HepG2 (cell line): ENCODE results near the gene SLCO4A1. TPM values are rescaled to one million over a fixed set of nuclear protein-coding genes. Genes with fewer than 3 reads are reported as not detected.

ENCODE experiments used
- ATM ChIP-seq: fragments of 450-650 bp; IDR thresholded peaks from 2 replicates; pipeline ENCODE4 v1.7.1; 2017; ENCODE audit warnings: mild to moderate bottlenecking, borderline replicate concordance
- GABPA ChIP-seq, 2 experiments: IDR thresholded peaks; 2 replicates each; pipeline ENCODE4 v1.6.1; 2011 to 2016; ENCODE audit warnings: low read depth in 2 of 2, low read length in 1 of 2, missing biosample characterization in 1 of 2, missing genetic modification characterization in 1 of 2
- MTA1 ChIP-seq: sonication (generic); formaldehyde crosslinking; IDR thresholded peaks from 2 replicates; pipeline ENCODE4 v1.4.0; 2020; ENCODE audit warnings: missing genetic modification reagents, mild to moderate bottlenecking, borderline replicate concordance
- SSRP1 ChIP-seq: IDR thresholded peaks from 2 replicates; pipeline ENCODE4 v1.6.1; 2016; ENCODE audit warnings: control low read depth
- STAG1 ChIP-seq: sonication (generic); formaldehyde crosslinking; IDR thresholded peaks from 2 replicates; pipeline ENCODE4 v1.4.0; 2020; ENCODE audit warnings: missing genetic modification reagents
- polyA plus RNA-seq, 8 experiments: library from polyadenylated mRNA; depleted of rRNA in 3 of 8; stranded (reverse) in 7 of 8; unstranded in 1 of 8; fragments of >200 nt; fragmentation: Illumina TruSeq in 4 of 8; extraction: Trizol in 4 of 8; gene quantifications; 2 replicates each; pipeline versions ENCODE4 v1.2.1 to v1.2.3, GENCODE V29; 2011 to 2016; ENCODE audit warnings: low read depth in 4 of 8, missing spikeins in 1 of 8, mixed read lengths in 1 of 8; ENCODE audit not compliant: insufficient read depth in 1 of 8
- total RNA-seq, 5 experiments: library from RNA; depleted of rRNA; stranded (reverse); fragments of >200 nt; fragmentation: Illumina TruSeq; extraction: Trizol; gene quantifications; 2 replicates each; pipeline ENCODE4 v1.2.3, GENCODE V29; 2016; ENCODE audit warnings: low read depth in 1 of 5
- TF ChIP-seq, protein P1 (sequence below): sonication (generic); formaldehyde crosslinking; IDR thresholded peaks from one replicate; pipeline ENCODE4 v1.5.1; 2020; ENCODE audit warnings: mild to moderate bottlenecking, missing genetic modification reagents; ENCODE audit errors: not compliant biosample characterization
- TF ChIP-seq, protein P2 (sequence below): sonication (generic); formaldehyde crosslinking; IDR thresholded peaks from 2 replicates; pipeline ENCODE4 v1.5.1; 2020; ENCODE audit warnings: mild to moderate bottlenecking, missing genetic modification reagents, borderline replicate concordance
- TF ChIP-seq, protein P3 (sequence below): sonication (generic); formaldehyde crosslinking; IDR thresholded peaks from 2 replicates; pipeline ENCODE4 v1.4.0; 2020; ENCODE audit warnings: missing genetic modification reagents, borderline replicate concordance

SLCO4A1 gene
- total and polyA plus RNA-seq, 2 of the 13 experiments (the other 11 are each of a cell fraction or from before 2014, with no cell fraction given), result 55.5 to 112 TPM

GRCh38 chr20:62623488-62624324, 18.6 kb upstream of the SLCO4A1 start (continued):
- TF ChIP-seq, protein P1, sequence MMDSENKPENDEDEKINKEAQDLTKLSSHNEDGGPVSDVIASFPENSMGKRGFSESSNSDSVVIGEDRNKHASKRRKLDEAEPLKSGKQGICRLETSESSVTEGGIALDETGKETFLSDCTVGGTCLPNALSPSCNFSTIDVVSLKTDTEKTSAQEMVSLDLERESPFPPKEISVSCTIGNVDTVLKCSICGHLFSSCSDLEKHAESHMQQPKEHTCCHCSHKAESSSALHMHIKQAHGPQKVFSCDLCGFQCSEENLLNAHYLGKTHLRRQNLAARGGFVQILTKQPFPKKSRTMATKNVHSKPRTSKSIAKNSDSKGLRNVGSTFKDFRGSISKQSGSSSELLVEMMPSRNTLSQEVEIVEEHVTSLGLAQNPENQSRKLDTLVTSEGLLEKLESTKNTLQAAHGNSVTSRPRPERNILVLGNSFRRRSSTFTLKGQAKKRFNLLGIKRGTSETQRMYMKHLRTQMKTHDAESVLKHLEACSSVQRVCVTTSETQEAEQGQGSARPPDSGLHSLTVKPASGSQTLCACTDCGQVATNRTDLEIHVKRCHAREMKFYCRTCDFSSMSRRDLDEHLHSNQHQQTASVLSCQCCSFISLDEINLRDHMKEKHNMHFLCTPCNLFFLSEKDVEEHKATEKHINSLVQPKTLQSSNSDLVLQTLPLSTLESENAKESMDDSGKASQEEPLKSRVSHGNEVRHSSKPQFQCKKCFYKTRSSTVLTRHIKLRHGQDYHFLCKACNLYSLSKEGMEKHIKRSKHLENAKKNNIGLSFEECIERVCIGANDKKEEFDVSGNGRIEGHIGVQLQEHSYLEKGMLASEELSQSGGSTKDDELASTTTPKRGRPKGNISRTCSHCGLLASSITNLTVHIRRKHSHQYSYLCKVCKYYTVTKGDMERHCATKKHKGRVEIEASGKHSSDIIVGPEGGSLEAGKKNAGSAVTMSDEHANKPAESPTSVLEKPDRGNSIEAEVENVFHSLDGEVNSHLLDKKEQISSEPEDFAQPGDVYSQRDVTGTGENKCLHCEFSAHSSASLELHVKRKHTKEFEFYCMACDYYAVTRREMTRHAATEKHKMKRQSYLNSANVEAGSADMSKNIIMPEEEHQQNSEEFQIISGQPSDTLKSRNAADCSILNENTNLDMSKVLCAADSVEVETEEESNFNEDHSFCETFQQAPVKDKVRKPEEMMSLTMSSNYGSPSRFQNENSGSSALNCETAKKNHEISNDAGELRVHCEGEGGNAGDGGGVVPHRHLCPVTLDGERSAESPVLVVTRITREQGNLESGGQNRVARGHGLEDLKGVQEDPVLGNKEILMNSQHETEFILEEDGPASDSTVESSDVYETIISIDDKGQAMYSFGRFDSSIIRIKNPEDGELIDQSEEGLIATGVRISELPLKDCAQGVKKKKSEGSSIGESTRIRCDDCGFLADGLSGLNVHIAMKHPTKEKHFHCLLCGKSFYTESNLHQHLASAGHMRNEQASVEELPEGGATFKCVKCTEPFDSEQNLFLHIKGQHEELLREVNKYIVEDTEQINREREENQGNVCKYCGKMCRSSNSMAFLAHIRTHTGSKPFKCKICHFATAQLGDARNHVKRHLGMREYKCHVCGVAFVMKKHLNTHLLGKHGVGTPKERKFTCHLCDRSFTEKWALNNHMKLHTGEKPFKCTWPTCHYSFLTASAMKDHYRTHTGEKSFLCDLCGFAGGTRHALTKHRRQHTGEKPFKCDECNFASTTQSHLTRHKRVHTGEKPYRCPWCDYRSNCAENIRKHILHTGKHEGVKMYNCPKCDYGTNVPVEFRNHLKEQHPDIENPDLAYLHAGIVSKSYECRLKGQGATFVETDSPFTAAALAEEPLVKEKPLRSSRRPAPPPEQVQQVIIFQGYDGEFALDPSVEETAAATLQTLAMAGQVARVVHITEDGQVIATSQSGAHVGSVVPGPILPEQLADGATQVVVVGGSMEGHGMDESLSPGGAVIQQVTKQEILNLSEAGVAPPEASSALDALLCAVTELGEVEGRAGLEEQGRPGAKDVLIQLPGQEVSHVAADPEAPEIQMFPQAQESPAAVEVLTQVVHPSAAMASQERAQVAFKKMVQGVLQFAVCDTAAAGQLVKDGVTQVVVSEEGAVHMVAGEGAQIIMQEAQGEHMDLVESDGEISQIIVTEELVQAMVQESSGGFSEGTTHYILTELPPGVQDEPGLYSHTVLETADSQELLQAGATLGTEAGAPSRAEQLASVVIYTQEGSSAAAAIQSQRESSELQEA (CRISPR knock-in tag), result no peak
- TF ChIP-seq GABPA (IDR thresholded peaks at IDR 0.05; ENCODE audit: low read depth, low read length) (no peak), GABPA (CRISPR knock-in tag; IDR thresholded peaks at IDR 0.05; ENCODE audit: low read depth) (peak; percentile 70), SSRP1 (CRISPR knock-in tag) (peak; percentile 22; the same call in 1 of the 2 replicates), STAG1 (CRISPR knock-in tag) (no peak; the same call in 1 of the 2 replicates), MTA1 (peak; percentile 98), ATM (no peak)
- TF ChIP-seq, protein P2, sequence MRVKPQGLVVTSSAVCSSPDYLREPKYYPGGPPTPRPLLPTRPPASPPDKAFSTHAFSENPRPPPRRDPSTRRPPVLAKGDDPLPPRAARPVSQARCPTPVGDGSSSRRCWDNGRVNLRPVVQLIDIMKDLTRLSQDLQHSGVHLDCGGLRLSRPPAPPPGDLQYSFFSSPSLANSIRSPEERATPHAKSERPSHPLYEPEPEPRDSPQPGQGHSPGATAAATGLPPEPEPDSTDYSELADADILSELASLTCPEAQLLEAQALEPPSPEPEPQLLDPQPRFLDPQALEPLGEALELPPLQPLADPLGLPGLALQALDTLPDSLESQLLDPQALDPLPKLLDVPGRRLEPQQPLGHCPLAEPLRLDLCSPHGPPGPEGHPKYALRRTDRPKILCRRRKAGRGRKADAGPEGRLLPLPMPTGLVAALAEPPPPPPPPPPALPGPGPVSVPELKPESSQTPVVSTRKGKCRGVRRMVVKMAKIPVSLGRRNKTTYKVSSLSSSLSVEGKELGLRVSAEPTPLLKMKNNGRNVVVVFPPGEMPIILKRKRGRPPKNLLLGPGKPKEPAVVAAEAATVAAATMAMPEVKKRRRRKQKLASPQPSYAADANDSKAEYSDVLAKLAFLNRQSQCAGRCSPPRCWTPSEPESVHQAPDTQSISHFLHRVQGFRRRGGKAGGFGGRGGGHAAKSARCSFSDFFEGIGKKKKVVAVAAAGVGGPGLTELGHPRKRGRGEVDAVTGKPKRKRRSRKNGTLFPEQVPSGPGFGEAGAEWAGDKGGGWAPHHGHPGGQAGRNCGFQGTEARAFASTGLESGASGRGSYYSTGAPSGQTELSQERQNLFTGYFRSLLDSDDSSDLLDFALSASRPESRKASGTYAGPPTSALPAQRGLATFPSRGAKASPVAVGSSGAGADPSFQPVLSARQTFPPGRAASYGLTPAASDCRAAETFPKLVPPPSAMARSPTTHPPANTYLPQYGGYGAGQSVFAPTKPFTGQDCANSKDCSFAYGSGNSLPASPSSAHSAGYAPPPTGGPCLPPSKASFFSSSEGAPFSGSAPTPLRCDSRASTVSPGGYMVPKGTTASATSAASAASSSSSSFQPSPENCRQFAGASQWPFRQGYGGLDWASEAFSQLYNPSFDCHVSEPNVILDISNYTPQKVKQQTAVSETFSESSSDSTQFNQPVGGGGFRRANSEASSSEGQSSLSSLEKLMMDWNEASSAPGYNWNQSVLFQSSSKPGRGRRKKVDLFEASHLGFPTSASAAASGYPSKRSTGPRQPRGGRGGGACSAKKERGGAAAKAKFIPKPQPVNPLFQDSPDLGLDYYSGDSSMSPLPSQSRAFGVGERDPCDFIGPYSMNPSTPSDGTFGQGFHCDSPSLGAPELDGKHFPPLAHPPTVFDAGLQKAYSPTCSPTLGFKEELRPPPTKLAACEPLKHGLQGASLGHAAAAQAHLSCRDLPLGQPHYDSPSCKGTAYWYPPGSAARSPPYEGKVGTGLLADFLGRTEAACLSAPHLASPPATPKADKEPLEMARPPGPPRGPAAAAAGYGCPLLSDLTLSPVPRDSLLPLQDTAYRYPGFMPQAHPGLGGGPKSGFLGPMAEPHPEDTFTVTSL (CRISPR knock-in tag), result 0 out of 2 replicates have a peak, but pooled peaks have one; percentile 70
- TF ChIP-seq, protein P3, sequence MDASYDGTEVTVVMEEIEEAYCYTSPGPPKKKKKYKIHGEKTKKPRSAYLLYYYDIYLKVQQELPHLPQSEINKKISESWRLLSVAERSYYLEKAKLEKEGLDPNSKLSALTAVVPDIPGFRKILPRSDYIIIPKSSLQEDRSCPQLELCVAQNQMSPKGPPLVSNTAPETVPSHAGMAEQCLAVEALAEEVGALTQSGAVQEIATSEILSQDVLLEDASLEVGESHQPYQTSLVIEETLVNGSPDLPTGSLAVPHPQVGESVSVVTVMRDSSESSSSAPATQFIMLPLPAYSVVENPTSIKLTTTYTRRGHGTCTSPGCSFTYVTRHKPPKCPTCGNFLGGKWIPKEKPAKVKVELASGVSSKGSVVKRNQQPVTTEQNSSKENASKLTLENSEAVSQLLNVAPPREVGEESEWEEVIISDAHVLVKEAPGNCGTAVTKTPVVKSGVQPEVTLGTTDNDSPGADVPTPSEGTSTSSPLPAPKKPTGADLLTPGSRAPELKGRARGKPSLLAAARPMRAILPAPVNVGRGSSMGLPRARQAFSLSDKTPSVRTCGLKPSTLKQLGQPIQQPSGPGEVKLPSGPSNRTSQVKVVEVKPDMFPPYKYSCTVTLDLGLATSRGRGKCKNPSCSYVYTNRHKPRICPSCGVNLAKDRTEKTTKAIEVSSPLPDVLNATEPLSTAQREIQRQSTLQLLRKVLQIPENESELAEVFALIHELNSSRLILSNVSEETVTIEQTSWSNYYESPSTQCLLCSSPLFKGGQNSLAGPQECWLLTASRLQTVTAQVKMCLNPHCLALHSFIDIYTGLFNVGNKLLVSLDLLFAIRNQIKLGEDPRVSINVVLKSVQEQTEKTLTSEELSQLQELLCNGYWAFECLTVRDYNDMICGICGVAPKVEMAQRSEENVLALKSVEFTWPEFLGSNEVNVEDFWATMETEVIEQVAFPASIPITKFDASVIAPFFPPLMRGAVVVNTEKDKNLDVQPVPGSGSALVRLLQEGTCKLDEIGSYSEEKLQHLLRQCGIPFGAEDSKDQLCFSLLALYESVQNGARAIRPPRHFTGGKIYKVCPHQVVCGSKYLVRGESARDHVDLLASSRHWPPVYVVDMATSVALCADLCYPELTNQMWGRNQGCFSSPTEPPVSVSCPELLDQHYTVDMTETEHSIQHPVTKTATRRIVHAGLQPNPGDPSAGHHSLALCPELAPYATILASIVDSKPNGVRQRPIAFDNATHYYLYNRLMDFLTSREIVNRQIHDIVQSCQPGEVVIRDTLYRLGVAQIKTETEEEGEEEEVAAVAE, result peak; percentile 72
